HFFc6 (cell line): ENCODE data around the gene IFT74. TPM values are rescaled to one million over a fixed set of nuclear protein-coding genes. Genes with fewer than 3 reads are reported as not detected.
A peak's percentile ranks its signal among the peaks of the same experiment; 100 is the strongest.

Source experiments
- DNase-seq: peaks from one replicate; pipeline ENCODE4 v3.0.0-alpha.2; 2018
- H3K27ac Mint-ChIP-seq: 2 replicates; pipeline ENCODE4 v1.8.0; 2020; ENCODE audit warnings: mild to moderate bottlenecking, mixed read lengths
- H3K27me3 Mint-ChIP-seq: 2 replicates; pipeline ENCODE4 v1.8.0; 2021; ENCODE audit warnings: mild to moderate bottlenecking, moderate library complexity, mixed read lengths; ENCODE audit not compliant: insufficient read depth
- H3K36me3 Mint-ChIP-seq: 2 replicates; pipeline ENCODE4 v1.8.0; 2021; ENCODE audit warnings: low read depth, mixed read lengths
- H3K4me1 Mint-ChIP-seq: 2 replicates; pipeline ENCODE4 v1.8.0; 2020; ENCODE audit warnings: low read depth, mixed read lengths
- H3K4me3 Mint-ChIP-seq: 2 replicates; pipeline ENCODE4 v1.8.0; 2020; ENCODE audit warnings: mild to moderate bottlenecking, moderate library complexity, mixed read lengths
- H3K9me3 Mint-ChIP-seq: 2 replicates; pipeline ENCODE4 v1.8.0; 2020; ENCODE audit warnings: mild to moderate bottlenecking, mixed read lengths
- CTCF ChIP-seq: fragments of 200-600 bp; sonication (generic); IDR thresholded peaks from 2 replicates; pipeline ENCODE4 v1.5.0; 2021; ENCODE audit warnings: antibody characterized with exemption, mild to moderate bottlenecking
- total RNA-seq, 6 experiments: library from RNA; stranded (reverse); fragmentation: NEBNext Ultra II Directional; extraction: Animal tissue kit (Norgen Biotek cat#: 25700); gene quantifications; 2 replicates in 1 of 6; 3 replicates in 5 of 6; pipeline ENCODE4 v1.2.3, GENCODE V29; 2021

IFT74 gene
- total RNA-seq, 6 experiments from 2014 or later, result 12.1 to 15.7 (median 12.8) TPM

- H3K9me3 Mint-ChIP-seq, result peaks cover 4% of the 10 kb centered on the region; the same call in 1 of the 2 replicates
- peak overlapping the region; percentile 85 for H3K27ac Mint-ChIP-seq
- TF ChIP-seq CTCF, result no peak
- H3K27me3 Mint-ChIP-seq, result no peaks in the 10 kb centered on the region
- H3K4me1 Mint-ChIP-seq, result peaks cover 68% of the 10 kb centered on the region
- H3K36me3 Mint-ChIP-seq, result peaks cover 6% of the 10 kb centered on the region; the same call in 1 of the 2 replicates
- no peak for DNase-seq
- peak overlapping the region; percentile 79; the same call in 1 of the 2 replicates for H3K4me3 Mint-ChIP-seq
Observed at GRCh38 chr9:27112235-27112634, 156.0 kb downstream of the IFT74 start.

Other genes starting within 250 kb of the IFT74 start
- gene CAAP1, start 63.6 kb upstream of the IFT74 start, total RNA-seq, result 10 to 100 TPM; 12.1 to 15.3 (median 13.7) TPM
- 10 to 100 TPM; 33.4 to 37.9 (median 36.7) TPM for gene PLAA, start 9.2 kb upstream of the IFT74 start, total RNA-seq
- gene LRRC19, start 49.3 kb downstream of the IFT74 start, total RNA-seq, result not detected
- 1 to 10 TPM; 2.0 to 10.0 (median 8.5) TPM for gene TEK, start 152.8 kb downstream of the IFT74 start, total RNA-seq